Endothelial cell of umbilical vein (primary cell): Measurements from ENCODE around the gene KCNQ1OT1. TPM values are rescaled to one million over a fixed set of nuclear protein-coding genes. Genes with fewer than 3 reads are reported as not detected.

Source experiments
- BruUV-seq: library from RNA; stranded (reverse); fragments of 400-500 nt; replicated peaks from 2 replicates; lab custom pipeline; 2021; lab: Mats Ljungman, UMichigan
- CTCF ChIA-PET: fragments of 300-600, 350-600 bp; sonication (Branson Sonifier 250); formaldehyde crosslinking; loops from one replicate; lab custom pipeline; 2021; ENCODE audit warnings: antibody characterized with exemption, inconsistent platforms; lab: Charles Lee
- POLR2A ChIA-PET: fragments of 300-600, 350-600 bp; sonication (Branson Sonifier 250); formaldehyde crosslinking; loops from one replicate; lab custom pipeline; 2021; ENCODE audit warnings: antibody characterized with exemption, inconsistent platforms; lab: Charles Lee
- DNase-seq: peaks from one replicate; pipeline ENCODE4 v3.0.0-alpha.2; 2011; ENCODE audit warnings: low read depth, low spot score
- FAIRE-seq: peaks from 2 replicates; lab custom pipeline; 2011; peaks lifted over from hg19 to GRCh38; lab: Jason Lieb, UNC
- H2AFZ ChIP-seq: 2 replicates; pipeline ENCODE4 v1.6.0; 2012; ENCODE audit warnings: low read depth, low read length, control low read depth, inconsistent platforms
- H3K27ac ChIP-seq: 2 replicates; pipeline ENCODE4 v1.5.1; 2011; ENCODE audit warnings: low read depth, mild to moderate bottlenecking, control low read depth, low read length, moderate library complexity; ENCODE audit not compliant: insufficient read depth
- H3K27me3 ChIP-seq, 2 experiments: 2 replicates each; pipeline versions ENCODE4 v1.6.0 to v1.6.1; 2011; ENCODE audit warnings: low read length in 2 of 2, mixed read lengths in 1 of 2; ENCODE audit not compliant: control insufficient read depth in 2 of 2, insufficient read depth in 2 of 2
- H3K36me3 ChIP-seq, 2 experiments: 2 replicates in 1 of 2; 3 replicates in 1 of 2; pipeline ENCODE4 v1.5.1; 2011; ENCODE audit warnings: low read length in 2 of 2, mild to moderate bottlenecking in 1 of 2, moderate library complexity in 1 of 2; ENCODE audit not compliant: control insufficient read depth in 2 of 2, insufficient read depth in 2 of 2; ENCODE audit errors: extremely low read depth in 1 of 2
- H3K4me1 ChIP-seq: 3 replicates; pipeline ENCODE4 v1.5.1; 2011; ENCODE audit warnings: mild to moderate bottlenecking, low read length; ENCODE audit not compliant: control insufficient read depth, insufficient read depth; ENCODE audit errors: extremely low read depth
- H3K4me2 ChIP-seq: 2 replicates; pipeline ENCODE4 v1.6.1; 2011; ENCODE audit warnings: low read length, control low read depth, mixed read lengths; ENCODE audit not compliant: insufficient read depth
- H3K4me3 ChIP-seq, 3 experiments: fragments of 200-600 bp in 1 of 3; sonication (generic), shearing (Covaris generic) in 1 of 3; replicated peaks in 1 of 3; 2 replicates each; pipeline ENCODE4 v1.5.1; 2011 to 2016; ENCODE audit warnings: control low read depth in 3 of 3, low read length in 3 of 3, mild to moderate bottlenecking in 2 of 3, inconsistent platforms in 1 of 3, low read depth in 1 of 3, moderate library complexity in 1 of 3; ENCODE audit not compliant: insufficient read depth in 1 of 3
- H3K79me2 ChIP-seq: 2 replicates; pipeline ENCODE4 v1.6.0; 2012; ENCODE audit warnings: low read length, inconsistent platforms; ENCODE audit not compliant: control insufficient read depth, insufficient read depth
- H3K9ac ChIP-seq: replicated peaks from 2 replicates; pipeline ENCODE3; 2011; ENCODE audit warnings: low read length, control low read depth; ENCODE audit not compliant: insufficient read depth; ENCODE audit errors: extremely low read depth
- H3K9me1 ChIP-seq: replicated peaks from 3 replicates; pipeline ENCODE4 v1.6.0; 2011; ENCODE audit warnings: mild to moderate bottlenecking, low read length; ENCODE audit not compliant: control insufficient read depth, insufficient read depth; ENCODE audit errors: extremely low read depth
- H3K9me3 ChIP-seq: replicated peaks from 2 replicates; pipeline ENCODE4 v1.5.1; 2012; ENCODE audit warnings: low read length, inconsistent platforms; ENCODE audit not compliant: control insufficient read depth, insufficient read depth
- H4K20me1 ChIP-seq: replicated peaks from 2 replicates; pipeline ENCODE3; 2011; ENCODE audit warnings: mild to moderate bottlenecking, low read length; ENCODE audit not compliant: control insufficient read depth, insufficient read depth; ENCODE audit errors: extremely low read depth
- CTCF ChIP-seq, 2 donors: IDR thresholded peaks; 1 replicate in 1 of 2; 2 replicates in 1 of 2; pipeline ENCODE4 v1.5.1; 2011; ENCODE audit warnings: low read length in 2 of 2, mild to moderate bottlenecking in 2 of 2, moderate library complexity in 2 of 2, control low read depth in 1 of 2, inconsistent platforms in 1 of 2, low read depth in 1 of 2; ENCODE audit not compliant: insufficient read depth in 1 of 2; ENCODE audit errors: extremely low read depth in 1 of 2
- EZH2 ChIP-seq: IDR thresholded peaks from 2 replicates; pipeline ENCODE4 v1.6.1; 2012; ENCODE audit warnings: borderline replicate concordance, low read depth, mild to moderate bottlenecking, moderate library complexity, low read length, inconsistent platforms; ENCODE audit not compliant: severe bottlenecking
- FOS ChIP-seq: IDR thresholded peaks from 2 replicates; pipeline ENCODE4 v1.6.1; 2011; ENCODE audit warnings: mild to moderate bottlenecking, low read length, moderate library complexity, borderline replicate concordance; ENCODE audit not compliant: insufficient read depth
- GATA2 ChIP-seq: IDR thresholded peaks from 2 replicates; pipeline ENCODE4 v1.7.0; 2011; ENCODE audit warnings: low read depth, mild to moderate bottlenecking, moderate library complexity, mixed read lengths, low read length; ENCODE audit not compliant: insufficient read length, insufficient read depth
- MYC ChIP-seq: IDR thresholded peaks from one replicate; pipeline ENCODE4 v1.6.1; 2011; ENCODE audit warnings: mild to moderate bottlenecking, low read depth, low read length
- POLR2AphosphoS5 ChIP-seq: IDR thresholded peaks from 2 replicates; pipeline ENCODE4 v1.6.1; 2012; ENCODE audit warnings: low read depth, mild to moderate bottlenecking, control low read depth, low read length, moderate library complexity; ENCODE audit not compliant: insufficient read depth
- dilution Hi-C: fragments of 300-500 bp; cut with MboI; formaldehyde crosslinking; loops from one replicate; pipeline ENCODE4 v1.15.0; 2019; ENCODE audit warnings: low sequenced_read_pairs; ENCODE audit not compliant: extremely low pct_ligation_motif_present
- intact Hi-C: fragments of 100-400 bp; cut with micrococcal nuclease; formaldehyde crosslinking; loops from one replicate; pipeline ENCODE4 v1.10.0; 2022
- polyA plus RNA-seq, 4 experiments: library from polyadenylated mRNA; depleted of rRNA in 3 of 4; stranded (reverse) in 3 of 4; unstranded in 1 of 4; fragments of >200 nt; gene quantifications; 2 replicates each; pipeline versions ENCODE4 v1.2.1 to v1.2.3, GENCODE V29; 2011 to 2012; ENCODE audit warnings: missing spikeins in 1 of 4
- total RNA-seq: library from RNA; stranded (reverse); gene quantifications from 2 replicates; pipeline ENCODE4 v1.2.3, GENCODE V29; 2021

The KCNQ1OT1 gene
- total and polyA plus RNA-seq, 2 donors (not counting 3 experiments of a cell fraction or from before 2014, with no cell fraction given), result 0.11 to 1.8 TPM

GRCh38 chr11:2567026-2567671, 132.6 kb downstream of the KCNQ1OT1 start:
- no peak overlapping the region for H3K27ac ChIP-seq
- intact Hi-C loops, result no loop called here
- TF ChIP-seq GATA2, result no peak
- TF ChIP-seq MYC, result no peak
- no peak for TF ChIP-seq EZH2
- TF ChIP-seq FOS, result no peak
- no peak for TF ChIP-seq CTCF (IDR thresholded peaks at IDR 0.05; ENCODE audit: extremely low read depth in 1 of 2, insufficient read depth in 1 of 2, low read depth in 1 of 2, low read length in 2 of 2)
- TF ChIP-seq POLR2AphosphoS5, result no peak
- no peaks in the 10 kb centered on the region for H3K27me3 ChIP-seq
- ChIA-PET POLR2A (no interaction called here), CTCF (no interaction called here)
- dilution Hi-C loops, result no loop called here
- no peak overlapping the region for H3K4me2 ChIP-seq
- no peaks in the 10 kb centered on the region for H4K20me1 ChIP-seq
- no peaks in the 10 kb centered on the region for H3K4me1 ChIP-seq
- no TSS peak for BruUV-seq
- no peaks in the 10 kb centered on the region for H3K9me1 ChIP-seq
- H3K36me3 ChIP-seq, result no peaks in the 10 kb centered on the region
- DNase-seq, result no peak
- H3K9ac ChIP-seq, result no peak overlapping the region
- H3K9me3 ChIP-seq, result no peaks in the 10 kb centered on the region
- H3K79me2 ChIP-seq, result no peaks in the 10 kb centered on the region
- FAIRE-seq, result no peak
- no peak overlapping the region for H3K4me3 ChIP-seq
- no peak overlapping the region for H2AFZ ChIP-seq
